HepG2 (cell line): ENCODE measurements around the gene FYB1. TPM values are rescaled to one million over a fixed set of nuclear protein-coding genes. Genes with fewer than 3 reads are reported as not detected.

Source experiments
- ATAC-seq: fragments of 200-7000 bp; cut with Tn5 transposase; 3 replicates; pipeline ENCODE4 v1.9.1; 2020; ENCODE audit warnings: mild to moderate bottlenecking, moderate library complexity
- BruUV-seq: library from RNA; stranded (reverse); fragments of 400-500 nt; replicated peaks from 2 replicates; lab custom pipeline; 2021; lab: Mats Ljungman, UMichigan
- CTCF ChIA-PET: fragments of 300-600 bp; formaldehyde crosslinking; extraction: SDS; loops from one replicate; lab custom pipeline; 2021; ENCODE audit warnings: low total read pairs, inconsistent platforms, low intra/inter-chr PET ratio; lab: Yijun Ruan, JAX
- POLR2A ChIA-PET: fragments of 350-600 bp; sonication (Branson Sonifier 250); formaldehyde crosslinking; loops from one replicate; lab custom pipeline; 2020; ENCODE audit warnings: antibody characterized with exemption, inconsistent platforms; lab: Yijun Ruan, JAX
- DNase-seq: peaks from one replicate; pipeline ENCODE4 v3.0.0-alpha.2; 2015; ENCODE audit warnings: low spot score
- FAIRE-seq: peaks from 3 replicates; lab custom pipeline; 2011; peaks lifted over from hg19 to GRCh38; lab: Jason Lieb, UNC
- H2AFZ ChIP-seq: one replicate; pipeline ENCODE4 v1.6.1; 2011; ENCODE audit warnings: low read length, inconsistent platforms
- H3K27ac ChIP-seq: fragments of 300-600 bp; 3 replicates; pipeline ENCODE4 v1.8.0; 2011; ENCODE audit warnings: mixed run types, mild to moderate bottlenecking, mixed read lengths, low read length, inconsistent platforms; ENCODE audit not compliant: insufficient read depth; ENCODE audit errors: extremely low read length
- H3K27me3 ChIP-seq, 2 experiments: fragments of 200-600 bp in 1 of 2; 2 replicates in 1 of 2; 3 replicates in 1 of 2; pipeline versions ENCODE4 v1.6.0 to v1.8.0; 2011; ENCODE audit warnings: low read length in 2 of 2, mild to moderate bottlenecking in 2 of 2, moderate library complexity in 2 of 2, inconsistent platforms in 1 of 2; ENCODE audit not compliant: insufficient read depth in 2 of 2, control insufficient read depth in 1 of 2
- H3K36me3 ChIP-seq, 2 experiments: fragments of 200-600 bp in 1 of 2; replicated peaks in 1 of 2; 2 replicates in 1 of 2; 3 replicates in 1 of 2; pipeline versions ENCODE4 v1.5.1 to v1.8.0; 2011; ENCODE audit warnings: low read length in 2 of 2, inconsistent platforms in 1 of 2; ENCODE audit not compliant: insufficient read depth in 2 of 2, control insufficient read depth in 1 of 2
- H3K4me1 ChIP-seq: 2 replicates; pipeline ENCODE4 v1.5.1; 2012; ENCODE audit warnings: low read length, inconsistent platforms; ENCODE audit not compliant: insufficient read depth
- H3K4me2 ChIP-seq: 2 replicates; pipeline ENCODE4 v1.6.0; 2011; ENCODE audit warnings: low read depth, low read length, inconsistent platforms
- H3K4me3 ChIP-seq, 3 experiments: fragments of 200-600 bp in 1 of 3; sonication (generic), shearing (Covaris generic) in 1 of 3; replicated peaks in 1 of 3; 2 replicates each; pipeline ENCODE4 v1.5.1; 2011 to 2016; ENCODE audit warnings: low read length in 3 of 3, inconsistent platforms in 2 of 3, low read depth in 2 of 3, mild to moderate bottlenecking in 2 of 3, control low read depth in 1 of 3, mixed read lengths in 1 of 3; ENCODE audit not compliant: insufficient read depth in 1 of 3
- H3K79me2 ChIP-seq: one replicate; pipeline ENCODE4 v1.6.1; 2011; ENCODE audit warnings: low read length, inconsistent platforms; ENCODE audit not compliant: insufficient read depth
- H3K9ac ChIP-seq: 2 replicates; pipeline ENCODE4 v1.6.0; 2011; ENCODE audit warnings: mild to moderate bottlenecking, low read depth, low read length, inconsistent platforms; ENCODE audit not compliant: insufficient read depth
- H3K9me3 ChIP-seq: 2 replicates; pipeline ENCODE4 v1.5.1; 2012; ENCODE audit warnings: mild to moderate bottlenecking, low read length
- H4K20me1 ChIP-seq: 2 replicates; pipeline ENCODE4 v1.6.0; 2011; ENCODE audit warnings: inconsistent platforms, mild to moderate bottlenecking, low read length, moderate library complexity; ENCODE audit not compliant: insufficient read depth
- AHR ChIP-seq: IDR thresholded peaks from 2 replicates; pipeline ENCODE4 v1.6.1; 2018; ENCODE audit warnings: missing genetic modification reagents, missing compliant biosample characterization
- CEBPZ ChIP-seq: IDR thresholded peaks from 2 replicates; pipeline ENCODE4 v1.6.1; 2012; ENCODE audit warnings: low read length, improper control_type of control experiment
- EED ChIP-seq: sonication (generic); formaldehyde crosslinking; IDR thresholded peaks from 2 replicates; pipeline ENCODE4 v1.5.0; 2020; ENCODE audit warnings: mild to moderate bottlenecking, missing genetic modification reagents
- ELF4 ChIP-seq: sonication (generic); formaldehyde crosslinking; IDR thresholded peaks from 2 replicates; pipeline ENCODE4 v1.5.0; 2020; ENCODE audit warnings: missing genetic modification reagents, mild to moderate bottlenecking, moderate library complexity, borderline replicate concordance
- FOSL1 ChIP-seq: sonication (generic); formaldehyde crosslinking; IDR thresholded peaks from 2 replicates; pipeline ENCODE4 v1.9.0; 2021; ENCODE audit warnings: missing genetic modification reagents, borderline replicate concordance
- KDM6A ChIP-seq: IDR thresholded peaks from 2 replicates; pipeline ENCODE4 v1.6.1; 2016; ENCODE audit warnings: low read depth
- RORA ChIP-seq: sonication (generic); formaldehyde crosslinking; IDR thresholded peaks from 2 replicates; pipeline ENCODE4 v1.5.0; 2020; ENCODE audit warnings: mild to moderate bottlenecking, missing genetic modification reagents, moderate library complexity
- SAFB2 ChIP-seq: sonication (generic); formaldehyde crosslinking; IDR thresholded peaks from 2 replicates; pipeline ENCODE4 v1.5.1; 2020; ENCODE audit warnings: missing genetic modification reagents, low read depth, mild to moderate bottlenecking, borderline replicate concordance
- ZKSCAN1 ChIP-seq: fragments of 150-350 bp; IDR thresholded peaks from 2 replicates; pipeline ENCODE4 v1.6.1; 2014; ENCODE audit warnings: low read length
- ZNF17 ChIP-seq: sonication (generic); formaldehyde crosslinking; IDR thresholded peaks from 2 replicates; pipeline ENCODE4 v1.5.0; 2020; ENCODE audit warnings: mild to moderate bottlenecking, missing genetic modification reagents
- ZNF207 ChIP-seq: fragments of 450-650 bp; IDR thresholded peaks from 2 replicates; pipeline ENCODE4 v1.6.1; 2016; ENCODE audit warnings: antibody characterized with exemption, borderline replicate concordance
- ZNF496 ChIP-seq: sonication (generic); formaldehyde crosslinking; IDR thresholded peaks from 2 replicates; pipeline ENCODE4 v1.8.1; 2023; ENCODE audit warnings: mild to moderate bottlenecking, moderate library complexity, missing genetic modification reagents; ENCODE audit not compliant: insufficient replicate concordance
- ZNF589 ChIP-seq: sonication (generic); formaldehyde crosslinking; conservative IDR thresholded peaks from 2 replicates; pipeline ENCODE4 v1.8.0; 2022; ENCODE audit warnings: mild to moderate bottlenecking, moderate library complexity, missing genetic modification reagents
- ZNF790 ChIP-seq: sonication (generic); formaldehyde crosslinking; IDR thresholded peaks from 2 replicates; pipeline ENCODE4 v1.8.0; 2022; ENCODE audit warnings: missing genetic modification reagents, mild to moderate bottlenecking, borderline replicate concordance
- ZNF839 ChIP-seq: sonication (generic); formaldehyde crosslinking; IDR thresholded peaks from 2 replicates; pipeline ENCODE4 v1.4.0; 2020; ENCODE audit warnings: missing genetic modification reagents, mild to moderate bottlenecking, borderline replicate concordance
- ZNF878 ChIP-seq: sonication (generic); formaldehyde crosslinking; IDR thresholded peaks from 2 replicates; pipeline ENCODE4 v1.8.1; 2023; ENCODE audit warnings: mild to moderate bottlenecking, missing genetic modification reagents, moderate library complexity
- ZNF883 ChIP-seq: sonication (generic); formaldehyde crosslinking; IDR thresholded peaks from 2 replicates; pipeline ENCODE4 v1.5.1; 2020; ENCODE audit warnings: mild to moderate bottlenecking, missing genetic modification reagents; ENCODE audit errors: not compliant biosample characterization
- WGBS: methylation state at CpG from one replicate; pipeline ENCODE4 v1.1.6; 2017; ENCODE audit warnings: low lambda C conversion rate; 5-methylcytosine and 5-hydroxymethylcytosine counted together
- in situ Hi-C: cut with HindIII; loops from 2 replicates; pipeline ENCODE4 v1.10.0; 2017; ENCODE audit warnings: low pct_unique_long_range_greater_than_20kb; ENCODE audit not compliant: extremely low pct_ligation_motif_present
- intact Hi-C: fragments of 100-400 bp; cut with micrococcal nuclease; formaldehyde crosslinking; loops from one replicate; pipeline ENCODE4 v1.10.0; 2022; ENCODE audit not compliant: unreplicated experiment
- polyA plus RNA-seq, 8 experiments: library from polyadenylated mRNA; depleted of rRNA in 3 of 8; stranded (reverse) in 7 of 8; unstranded in 1 of 8; fragments of >200 nt; fragmentation: Illumina TruSeq in 4 of 8; extraction: Trizol in 4 of 8; gene quantifications; 2 replicates each; pipeline versions ENCODE4 v1.2.1 to v1.2.3, GENCODE V29; 2011 to 2016; ENCODE audit warnings: low read depth in 4 of 8, missing spikeins in 1 of 8, mixed read lengths in 1 of 8; ENCODE audit not compliant: insufficient read depth in 1 of 8
- total RNA-seq, 5 experiments: library from RNA; depleted of rRNA; stranded (reverse); fragments of >200 nt; fragmentation: Illumina TruSeq; extraction: Trizol; gene quantifications; 2 replicates each; pipeline ENCODE4 v1.2.3, GENCODE V29; 2016; ENCODE audit warnings: low read depth in 1 of 5

The FYB1 gene
- total and polyA plus RNA-seq, 2 of the 13 experiments (the other 11 are each of a cell fraction or from before 2014, with no cell fraction given): 0.03 TPM; not detected in 1

DNA sequence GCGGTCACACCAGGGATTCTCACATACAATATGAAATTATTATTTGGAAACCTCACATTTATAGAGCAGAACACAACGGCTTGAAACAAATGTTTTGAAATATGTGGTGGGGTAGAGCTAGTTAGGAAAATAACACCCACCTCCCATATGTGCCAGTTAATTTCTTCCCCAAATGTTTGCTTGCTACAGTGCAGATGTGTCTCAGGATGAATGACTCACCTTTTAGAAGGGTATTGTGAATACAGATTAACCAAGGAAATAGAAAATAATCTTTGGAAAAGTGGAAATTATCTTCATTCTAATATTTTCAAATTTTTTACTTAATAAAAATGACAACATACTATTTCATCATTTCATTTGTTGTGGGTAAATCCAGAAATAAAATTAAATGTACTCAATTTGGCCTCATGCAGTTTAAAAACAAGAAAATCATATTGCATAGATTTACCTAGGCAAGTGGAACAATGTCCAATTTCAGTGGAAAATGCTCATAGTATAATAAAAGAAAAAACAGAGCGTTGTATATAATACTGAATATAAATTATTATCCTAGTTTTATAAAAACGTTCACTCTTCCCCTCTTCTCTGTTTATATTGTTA, 105.9 kb downstream of the FYB1 start:
- CTCF ChIA-PET: no interaction called here
- POLR2A ChIA-PET: no interaction called here
- Histone ChIP-seq H3K9ac (no peak overlapping the region), H2AFZ (no peak overlapping the region), H3K4me3 (no peak overlapping the region), H3K9me3 (no peaks in the 10 kb centered on the region), H3K79me2 (no peaks in the 10 kb centered on the region), H3K36me3 (no peaks in the 10 kb centered on the region), H3K27ac (no peak overlapping the region), H3K4me2 (no peak overlapping the region), H4K20me1 (no peaks in the 10 kb centered on the region), H3K27me3 (no peaks in the 10 kb centered on the region; a peak in 1 of 5 replicates), H3K4me1 (no peaks in the 10 kb centered on the region)
- in situ Hi-C loops (no loop called here), intact Hi-C loops (no loop called here)
- DNase-seq (no peak), ATAC-seq (no peak), FAIRE-seq (no peak)
- TF ChIP-seq SAFB2 (no peak), ZNF17 (no peak)
- WGBS: 38% methylated on average over 4 of the region's 4 CpGs
- no TSS peak for BruUV-seq

- H4K20me1 ChIP-seq: no peaks in the 10 kb centered on the region
- FAIRE-seq: no peak
- H3K4me2 ChIP-seq: no peak overlapping the region
- no peak for DNase-seq
- no TSS peak for BruUV-seq
- H3K36me3 ChIP-seq: no peaks in the 10 kb centered on the region
- no peaks in the 10 kb centered on the region; a peak in 1 of 5 replicates for H3K27me3 ChIP-seq
- H3K9me3 ChIP-seq: no peaks in the 10 kb centered on the region
- CTCF ChIA-PET: no interaction called here
- POLR2A ChIA-PET: no interaction called here
- H3K79me2 ChIP-seq: no peaks in the 10 kb centered on the region
- in situ Hi-C loops: no loop called here
- no peak overlapping the region for H3K4me3 ChIP-seq
- H2AFZ ChIP-seq: peak overlapping the region; percentile 21
- no peaks in the 10 kb centered on the region for H3K4me1 ChIP-seq
- 5% methylated on average over 2 of the region's 2 CpGs for WGBS
- intact Hi-C loops: loop anchor here (10.0 kb wide), 1 partner anchor 265 kb away; the partner anchor contains the start of gene OSMR
- no peak overlapping the region for H3K9ac ChIP-seq
- H3K27ac ChIP-seq: no peak overlapping the region
- no peak for ATAC-seq
- TF ChIP-seq ZNF207 (no peak), ZNF496 (CRISPR knock-in tag) (no peak), ZNF883 (CRISPR knock-in tag) (no peak), AHR (CRISPR knock-in tag) (no peak), ZNF790 (CRISPR knock-in tag) (no peak), ZKSCAN1 (no peak), ZNF878 (CRISPR knock-in tag) (no peak), ZNF589 (no peak), KDM6A (CRISPR knock-in tag) (no peak), EED (CRISPR knock-in tag) (no peak), FOSL1 (CRISPR knock-in tag) (no peak), ELF4 (CRISPR knock-in tag) (no peak), RORA (CRISPR knock-in tag) (no peak), CEBPZ (no peak), ZNF839 (CRISPR knock-in tag) (no peak)
These were observed 109.8 kb downstream of the FYB1 start for GRCh38 chr5:39109606-39110005.
